Sigmoid colon (tissue), 7 donors: Measurements from ENCODE around the gene LMF1. TPM values are rescaled to one million over a fixed set of nuclear protein-coding genes. Genes with fewer than 3 reads are reported as not detected.
A peak's percentile ranks its signal among the peaks of the same experiment; 100 is the strongest.

ENCODE experiments used
- DNase-seq: peaks from one replicate; pipeline ENCODE4 v3.0.0-alpha.2; 2019
- H3K27ac ChIP-seq, 4 donors: fragments of 200-600 bp; sonication (generic); one replicate each; pipeline ENCODE4 v1.5.1; 2016 to 2019; ENCODE audit warnings: mild to moderate bottlenecking in 1 of 4
- H3K27me3 ChIP-seq, 3 donors: fragments of 200-600 bp; sonication (generic); one replicate each; pipeline ENCODE4 v1.5.1; 2019; ENCODE audit warnings: mild to moderate bottlenecking in 1 of 3
- H3K36me3 ChIP-seq, 4 donors: fragments of 200-600 bp; sonication (generic); one replicate each; pipeline ENCODE4 v1.5.1; 2016 to 2019
- H3K4me1 ChIP-seq, 4 donors: fragments of 200-600 bp; sonication (generic); one replicate each; pipeline ENCODE4 v1.5.1; 2017 to 2019
- H3K4me3 ChIP-seq, 4 donors: fragments of 200-600 bp; sonication (generic); one replicate each; pipeline ENCODE4 v1.5.1; 2017 to 2019; ENCODE audit warnings: mild to moderate bottlenecking in 2 of 4, moderate library complexity in 1 of 4
- H3K9me3 ChIP-seq, 4 donors: fragments of 200-600 bp in 3 of 4; sonication (generic) in 3 of 4; one replicate each; pipeline versions ENCODE4 v1.5.1 to v1.6.1; 2013 to 2019
- CTCF ChIP-seq, 4 experiments: fragments of 450-650 bp in 3 of 4; fragments of 200-600 bp in 1 of 4; IDR thresholded peaks; one replicate each; pipeline ENCODE4 v1.5.1; 2016 to 2019; ENCODE audit warnings: antibody characterized with exemption in 4 of 4, mild to moderate bottlenecking in 3 of 4, moderate library complexity in 2 of 4
- EP300 ChIP-seq, 4 donors: sonication (generic); formaldehyde crosslinking; IDR thresholded peaks; one replicate each; pipeline ENCODE4 v1.6.1; 2017; ENCODE audit warnings: antibody characterized with exemption in 4 of 4
- POLR2A ChIP-seq, 2 donors: fragments of 450-650 bp; IDR thresholded peaks; one replicate each; pipeline ENCODE4 v1.6.1; 2016; ENCODE audit warnings: antibody characterized with exemption in 2 of 2, mild to moderate bottlenecking in 2 of 2, moderate library complexity in 2 of 2
- POLR2AphosphoS5 ChIP-seq, 4 donors: sonication (generic); formaldehyde crosslinking; IDR thresholded peaks; one replicate each; pipeline ENCODE4 v1.6.1; 2017; ENCODE audit warnings: antibody characterized with exemption in 4 of 4
- WGBS, 2 donors: extraction: QIAGEN DNeasy Blood & Tissue Kit; methylation state at CpG; one replicate each; pipeline ENCODE4 v1.1.7; 2013; 5-methylcytosine and 5-hydroxymethylcytosine counted together
- intact Hi-C: fragments of 100-400 bp; cut with DNase I; formaldehyde crosslinking; loops from one replicate; pipeline ENCODE4 v1.15.1; 2023
- polyA plus RNA-seq, 3 donors: library from polyadenylated mRNA; stranded (reverse); fragments of 200-250 nt; gene quantifications; one replicate each; pipeline ENCODE4 v1.2.3, GENCODE V29; 2013
- total RNA-seq, 4 donors: library from RNA; depleted of rRNA; stranded (reverse); fragments of >200 nt; gene quantifications; one replicate each; pipeline ENCODE4 v1.1.0, GENCODE V29; 2016
- donor health status: healthy with polysubstance abuse.
- donor health status: Bipolar disorder and iron deficiency.
- donor health status: healthy.

Gene LMF1
- total and polyA plus RNA-seq, 7 donors: 1.2 to 34.1 (median 19.9) TPM

GRCh38 chr16:880471-881171 is 90.2 kb downstream of the LMF1 start:
- no peak for TF ChIP-seq POLR2AphosphoS5 (IDR thresholded peaks at IDR 0.05)
- TF ChIP-seq CTCF (IDR thresholded peaks at IDR 0.05): no peak
- TF ChIP-seq EP300 (IDR thresholded peaks at IDR 0.05): no peak
- no peak for TF ChIP-seq POLR2A (IDR thresholded peaks at IDR 0.05)
- peaks cover 0 to 26% (median 11%) of the 10 kb centered on the region in 4 donors for H3K36me3 ChIP-seq
- WGBS, 2 donors: 91 to 94% methylated on average over 23 of the region's 23 CpGs
- H3K4me1 ChIP-seq: no peaks in the 10 kb centered on the region
- DNase-seq: peak; percentile 57
- H3K4me3 ChIP-seq: no peak overlapping the region
- H3K27ac ChIP-seq: no peak overlapping the region
- H3K27me3 ChIP-seq: no peaks in the 10 kb centered on the region
- intact Hi-C loops: no loop called here
- peaks cover 0 to 11% (median 7%) of the 10 kb centered on the region in 4 donors for H3K9me3 ChIP-seq

GRCh38 chr16:879986-880385 is 90.8 kb downstream of the LMF1 start:
- H3K4me1 ChIP-seq: no peaks in the 10 kb centered on the region
- no peak overlapping the region for H3K4me3 ChIP-seq
- DNase-seq: peak; percentile 46
- peaks cover 0 to 22% (median 9%) of the 10 kb centered on the region in 4 donors for H3K36me3 ChIP-seq
- TF ChIP-seq CTCF (IDR thresholded peaks at IDR 0.05) (no peak), POLR2A (IDR thresholded peaks at IDR 0.05) (no peak), EP300 (IDR thresholded peaks at IDR 0.05) (no peak), POLR2AphosphoS5 (IDR thresholded peaks at IDR 0.05) (no peak)
- intact Hi-C loops: no loop called here
- peaks cover 0 to 11% (median 6%) of the 10 kb centered on the region in 4 donors for H3K9me3 ChIP-seq
- no peak overlapping the region for H3K27ac ChIP-seq
- 94% methylated on average over 16 of the region's 16 CpGs for WGBS, 2 donors
- no peaks in the 10 kb centered on the region for H3K27me3 ChIP-seq

GRCh38 chr16:879461-879861 is 91.3 kb downstream of the LMF1 start:
- H3K4me1 ChIP-seq: no peaks in the 10 kb centered on the region
- no peaks in the 10 kb centered on the region for H3K27me3 ChIP-seq
- peak; percentile 62 for DNase-seq
- TF ChIP-seq EP300 (IDR thresholded peaks at IDR 0.05): no peak
- TF ChIP-seq POLR2AphosphoS5 (IDR thresholded peaks at IDR 0.05): no peak
- no peak for TF ChIP-seq CTCF (IDR thresholded peaks at IDR 0.05)
- TF ChIP-seq POLR2A (IDR thresholded peaks at IDR 0.05): no peak
- H3K27ac ChIP-seq: no peak overlapping the region
- H3K36me3 ChIP-seq: peaks cover 0 to 16% (median 6%) of the 10 kb centered on the region in 4 donors
- no peak overlapping the region for H3K4me3 ChIP-seq
- H3K9me3 ChIP-seq: peaks cover 0 to 11% (median 4%) of the 10 kb centered on the region in 4 donors
- WGBS, 2 donors: 93 to 94% methylated on average over 27 of the region's 27 CpGs
- intact Hi-C loops: no loop called here

- no peak overlapping the region for H3K4me3 ChIP-seq
- H3K36me3 ChIP-seq: peaks cover 0 to 12% (median 6%) of the 10 kb centered on the region in 4 donors
- peak; percentile 53 for DNase-seq
- TF ChIP-seq POLR2A (IDR thresholded peaks at IDR 0.05) (no peak), POLR2AphosphoS5 (IDR thresholded peaks at IDR 0.05) (no peak), EP300 (IDR thresholded peaks at IDR 0.05) (no peak), CTCF (IDR thresholded peaks at IDR 0.05) (no peak)
- no peak overlapping the region for H3K27ac ChIP-seq
- peaks cover 0 to 7% (median 0%) of the 10 kb centered on the region in 4 donors for H3K9me3 ChIP-seq
- WGBS, 2 donors: 91 to 94% methylated on average over 14 of the region's 14 CpGs
- no peaks in the 10 kb centered on the region for H3K27me3 ChIP-seq
- no peaks in the 10 kb centered on the region for H3K4me1 ChIP-seq
- intact Hi-C loops: no loop called here
Observed at GRCh38 chr16:878886-879285, 91.9 kb downstream of the LMF1 start.
